KMS-11 (cell line): ENCODE measurements around the gene PPM1M.

Experiments
- H2AFZ ChIP-seq: fragments of 200-600 bp; sonication (generic); 2 replicates; pipeline ENCODE4 v1.6.1; 2016; ENCODE audit warnings: antibody characterized with exemption, mixed run types, low read depth
- H3K27ac ChIP-seq: fragments of 200-600 bp; sonication (generic); 2 replicates; pipeline ENCODE4 v1.6.1; 2016; ENCODE audit warnings: mild to moderate bottlenecking, mixed run types
- H3K27me3 ChIP-seq: fragments of 200-600 bp; sonication (generic); 2 replicates; pipeline ENCODE4 v1.6.1; 2017; ENCODE audit warnings: mild to moderate bottlenecking, low read depth, mixed run types, moderate library complexity; ENCODE audit not compliant: insufficient read depth
- H3K36me3 ChIP-seq: fragments of 200-600 bp; sonication (generic); 2 replicates; pipeline ENCODE4 v1.6.1; 2017; ENCODE audit warnings: mild to moderate bottlenecking, mixed run types; ENCODE audit not compliant: insufficient read depth
- H3K4me1 ChIP-seq: fragments of 200-600 bp; sonication (generic); 2 replicates; pipeline ENCODE4 v1.6.1; 2016; ENCODE audit warnings: mild to moderate bottlenecking, low read depth, mixed run types; ENCODE audit not compliant: poor library complexity, severe bottlenecking
- H3K4me2 ChIP-seq: fragments of 200-600 bp; sonication (generic); 2 replicates; pipeline ENCODE4 v1.7.0; 2016; ENCODE audit warnings: mild to moderate bottlenecking, mixed run types
- H3K4me3 ChIP-seq: fragments of 200-600 bp; sonication (generic); IDR thresholded peaks from 2 replicates; pipeline ENCODE4 v1.6.1; 2017; ENCODE audit warnings: low read depth, low read length, mixed read lengths; ENCODE audit not compliant: insufficient read depth
- H3K79me2 ChIP-seq: fragments of 200-600 bp; sonication (generic); 2 replicates; pipeline ENCODE4 v1.6.1; 2016; ENCODE audit warnings: low read depth, mixed run types; ENCODE audit not compliant: insufficient read depth
- H3K9ac ChIP-seq: fragments of 200-600 bp; sonication (generic); 2 replicates; pipeline ENCODE4 v1.6.1; 2016; ENCODE audit warnings: mild to moderate bottlenecking, mixed run types
- H4K20me1 ChIP-seq: fragments of 200-600 bp; sonication (generic); 2 replicates; pipeline ENCODE4 v1.6.1; 2016; ENCODE audit warnings: mild to moderate bottlenecking, mixed run types; ENCODE audit not compliant: insufficient read depth
- CTCF ChIP-seq: fragments of 200-600 bp; sonication (generic); conservative IDR thresholded peaks from 2 replicates; pipeline ENCODE4 v1.6.1; 2017; ENCODE audit warnings: low read depth, mild to moderate bottlenecking, antibody characterized with exemption, low read length, moderate library complexity, mixed read lengths

PPM1M gene

GRCh38 chr3:52208556-52208955, 37.0 kb upstream of the PPM1M start:
- Histone ChIP-seq H3K4me1 (peaks cover 26% of the 10 kb centered on the region), H2AFZ (no peak overlapping the region), H3K79me2 (no peaks in the 10 kb centered on the region), H3K27ac (no peak overlapping the region), H4K20me1 (no peaks in the 10 kb centered on the region), H3K4me2 (no peak overlapping the region), H3K4me3 (no peak overlapping the region), H3K9ac (no peak overlapping the region), H3K36me3 (peaks cover 3% of the 10 kb centered on the region; the same call in 1 of the 2 replicates), H3K27me3 (no peaks in the 10 kb centered on the region)
- TF ChIP-seq CTCF: no peak

- Histone ChIP-seq H4K20me1 (no peaks in the 10 kb centered on the region), H2AFZ (no peak overlapping the region), H3K79me2 (no peaks in the 10 kb centered on the region), H3K27me3 (no peaks in the 10 kb centered on the region), H3K9ac (no peak overlapping the region), H3K27ac (no peak overlapping the region), H3K4me3 (no peak overlapping the region), H3K4me1 (peaks cover 12% of the 10 kb centered on the region), H3K36me3 (peaks cover 3% of the 10 kb centered on the region; the same call in 1 of the 2 replicates), H3K4me2 (no peak overlapping the region)
- TF ChIP-seq CTCF: no peak
Measured at GRCh38 chr3:52210037-52210436, 35.5 kb upstream of the PPM1M start.

GRCh38 chr3:52210550-52211046, 35.0 kb upstream of the PPM1M start:
- H3K4me2 ChIP-seq: no peak overlapping the region
- no peaks in the 10 kb centered on the region for H3K27me3 ChIP-seq
- no peak for TF ChIP-seq CTCF
- H4K20me1 ChIP-seq: no peaks in the 10 kb centered on the region
- no peak overlapping the region for H2AFZ ChIP-seq
- H3K4me3 ChIP-seq: no peak overlapping the region
- H3K4me1 ChIP-seq: peaks cover 7% of the 10 kb centered on the region
- H3K9ac ChIP-seq: no peak overlapping the region
- peaks cover 3% of the 10 kb centered on the region; the same call in 1 of the 2 replicates for H3K36me3 ChIP-seq
- H3K27ac ChIP-seq: no peak overlapping the region
- no peaks in the 10 kb centered on the region for H3K79me2 ChIP-seq

- H3K9ac ChIP-seq: no peak overlapping the region
- no peaks in the 10 kb centered on the region for H3K4me1 ChIP-seq
- no peak overlapping the region for H3K4me3 ChIP-seq
- no peak overlapping the region for H2AFZ ChIP-seq
- H3K4me2 ChIP-seq: no peak overlapping the region
- no peaks in the 10 kb centered on the region for H3K79me2 ChIP-seq
- H3K36me3 ChIP-seq: peaks cover 3% of the 10 kb centered on the region; the same call in 1 of the 2 replicates
- H3K27ac ChIP-seq: no peak overlapping the region
- H4K20me1 ChIP-seq: no peaks in the 10 kb centered on the region
- H3K27me3 ChIP-seq: no peaks in the 10 kb centered on the region
- no peak for TF ChIP-seq CTCF
Measured at GRCh38 chr3:52211268-52211891, 34.2 kb upstream of the PPM1M start.
